ENCODE data around the gene PAX2. TPM values are rescaled to one million over a fixed set of nuclear protein-coding genes. Genes with fewer than 3 reads are reported as not detected.

Gene PAX2
- total RNA-seq, 1 experiment from 2014 or later = 0.45 TPM

- no peaks in the 10 kb centered on the region for H3K36me3 Mint-ChIP-seq (ENCODE audit: insufficient read depth, unreplicated experiment)
- no peak overlapping the region for H3K4me3 Mint-ChIP-seq (ENCODE audit: unreplicated experiment)
- CTCF ChIA-PET = no interaction called here
- DNase-seq = no peak
- H3K27me3 Mint-ChIP-seq (ENCODE audit: insufficient read depth, unreplicated experiment) = peaks cover 9% of the 10 kb centered on the region
- Histone ChIP-seq H3K9me3 (0 out of 2 replicates have a peak, but pooled peaks cover 2% of the 10 kb centered on the region), H3K4me3 (ENCODE audit: low read depth, low read length) (no peak overlapping the region), H3K27me3 (replicated peaks; ENCODE audit: control insufficient read depth, insufficient read depth, low read length) (no peaks in the 10 kb centered on the region; the same call in 1 of the 2 replicates), H3K36me3 (ENCODE audit: control insufficient read depth, insufficient read depth, low read length) (no peaks in the 10 kb centered on the region), H3K4me1 (no peaks in the 10 kb centered on the region)
- no TSS peak for BruUV-seq (replicated peaks)
- no peaks in the 10 kb centered on the region for H3K9me3 Mint-ChIP-seq (ENCODE audit: unreplicated experiment)
- no peak overlapping the region for H3K27ac Mint-ChIP-seq (ENCODE audit: unreplicated experiment)
- POLR2A ChIA-PET = no interaction called here
- H3K4me1 Mint-ChIP-seq (ENCODE audit: low read depth, unreplicated experiment) = no peaks in the 10 kb centered on the region
- intact Hi-C loops (cut with micrococcal nuclease; ENCODE audit: unreplicated experiment) = no loop called here
- no peak for TF ChIP-seq CTCF (IDR thresholded peaks at IDR 0.05; ENCODE audit: insufficient read depth in 1 of 2, low read depth in 1 of 2, low read length in 1 of 2, severe bottlenecking in 1 of 2, unreplicated experiment in 1 of 2)
These were observed 91.5 kb downstream of the PAX2 start for GRCh38 chr10:100836891-100837290.

DNA sequence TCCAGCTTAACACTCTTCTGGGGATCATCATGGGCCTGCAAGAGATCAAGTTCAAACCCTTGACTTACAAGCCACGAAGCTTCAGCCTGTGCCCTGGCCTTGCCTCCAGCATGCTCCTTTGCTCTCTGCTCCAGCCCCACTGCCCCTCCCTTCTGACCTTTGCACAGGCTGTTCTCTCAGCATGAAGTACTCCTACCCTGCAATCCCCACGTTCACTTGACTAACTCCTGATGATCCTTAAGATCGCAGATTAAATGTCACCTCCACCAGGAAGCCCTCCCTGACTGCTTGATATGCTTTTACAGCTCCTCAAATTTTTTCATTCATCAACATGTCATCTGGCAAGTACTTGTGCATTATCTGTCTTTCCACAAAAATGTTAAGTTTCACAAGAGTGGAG, 91.9 kb downstream of the PAX2 start:
- no peak for TF ChIP-seq CTCF (IDR thresholded peaks at IDR 0.05; ENCODE audit: insufficient read depth in 1 of 2, low read depth in 1 of 2, low read length in 1 of 2, severe bottlenecking in 1 of 2, unreplicated experiment in 1 of 2)
- no peaks in the 10 kb centered on the region for H3K36me3 ChIP-seq (ENCODE audit: control insufficient read depth, insufficient read depth, low read length)
- no peaks in the 10 kb centered on the region; the same call in 1 of the 2 replicates for H3K27me3 ChIP-seq (replicated peaks; ENCODE audit: control insufficient read depth, insufficient read depth, low read length)
- no peaks in the 10 kb centered on the region for H3K4me1 Mint-ChIP-seq (ENCODE audit: low read depth, unreplicated experiment)
- no peak overlapping the region for H3K4me3 Mint-ChIP-seq (ENCODE audit: unreplicated experiment)
- ChIA-PET POLR2A (no interaction called here), CTCF (no interaction called here)
- no peaks in the 10 kb centered on the region for H3K9me3 Mint-ChIP-seq (ENCODE audit: unreplicated experiment)
- H3K27me3 Mint-ChIP-seq (ENCODE audit: insufficient read depth, unreplicated experiment) = peaks cover 9% of the 10 kb centered on the region
- DNase-seq = no peak
- no peaks in the 10 kb centered on the region for H3K4me1 ChIP-seq
- no peak overlapping the region for H3K4me3 ChIP-seq (ENCODE audit: low read depth, low read length)
- 0 out of 2 replicates have a peak, but pooled peaks cover 2% of the 10 kb centered on the region for H3K9me3 ChIP-seq
- no peak overlapping the region for H3K27ac Mint-ChIP-seq (ENCODE audit: unreplicated experiment)
- H3K36me3 Mint-ChIP-seq (ENCODE audit: insufficient read depth, unreplicated experiment) = no peaks in the 10 kb centered on the region
- BruUV-seq (replicated peaks) = no TSS peak
- intact Hi-C loops (cut with micrococcal nuclease; ENCODE audit: unreplicated experiment) = no loop called here

- no peaks in the 10 kb centered on the region for H3K36me3 Mint-ChIP-seq (ENCODE audit: insufficient read depth, unreplicated experiment)
- no peaks in the 10 kb centered on the region for H3K4me1 Mint-ChIP-seq (ENCODE audit: low read depth, unreplicated experiment)
- ChIA-PET POLR2A (no interaction called here), CTCF (interaction anchor here (0.5 kb wide), 1 partner anchor 98 kb away, joined by 3 read pairs; no protein-coding TSS in a partner anchor)
- no peak overlapping the region for H3K4me3 ChIP-seq (ENCODE audit: low read depth, low read length)
- no peak for DNase-seq
- H3K4me3 Mint-ChIP-seq (ENCODE audit: unreplicated experiment) = no peak overlapping the region
- TF ChIP-seq CTCF (IDR thresholded peaks at IDR 0.05; ENCODE audit: insufficient read depth in 1 of 2, low read depth in 1 of 2, low read length in 1 of 2, severe bottlenecking in 1 of 2, unreplicated experiment in 1 of 2) = no peak
- no peaks in the 10 kb centered on the region for H3K36me3 ChIP-seq (ENCODE audit: control insufficient read depth, insufficient read depth, low read length)
- intact Hi-C loops (cut with micrococcal nuclease; ENCODE audit: unreplicated experiment) = no loop called here
- H3K9me3 Mint-ChIP-seq (ENCODE audit: unreplicated experiment) = no peaks in the 10 kb centered on the region
- BruUV-seq (replicated peaks) = no TSS peak
- no peaks in the 10 kb centered on the region for H3K4me1 ChIP-seq
- H3K9me3 ChIP-seq = 0 out of 2 replicates have a peak, but pooled peaks cover 2% of the 10 kb centered on the region
- H3K27me3 Mint-ChIP-seq (ENCODE audit: insufficient read depth, unreplicated experiment) = peaks cover 5% of the 10 kb centered on the region
- no peaks in the 10 kb centered on the region for H3K27me3 ChIP-seq (replicated peaks; ENCODE audit: control insufficient read depth, insufficient read depth, low read length)
- no peak overlapping the region for H3K27ac Mint-ChIP-seq (ENCODE audit: unreplicated experiment)
These were observed 93.6 kb downstream of the PAX2 start for GRCh38 chr10:100838986-100839385.

Measured in Caco-2 (cell line).